Head of caudate nucleus (tissue), 42 donors: Measurements from ENCODE around the gene CNPY4.

ENCODE experiments used
- DNase-seq, 42 donors: peaks; one replicate each; pipeline versions ENCODE4 v3.0.0 to v3.0.0-alpha.2; 2020 to 2021; ENCODE audit warnings: mixed read lengths in 7 of 42
- intact Hi-C: fragments of 100-400 bp; cut with DNase I; formaldehyde crosslinking; loops from one replicate; pipeline ENCODE4 v1.15.0; 2022

CNPY4 gene, protein sequence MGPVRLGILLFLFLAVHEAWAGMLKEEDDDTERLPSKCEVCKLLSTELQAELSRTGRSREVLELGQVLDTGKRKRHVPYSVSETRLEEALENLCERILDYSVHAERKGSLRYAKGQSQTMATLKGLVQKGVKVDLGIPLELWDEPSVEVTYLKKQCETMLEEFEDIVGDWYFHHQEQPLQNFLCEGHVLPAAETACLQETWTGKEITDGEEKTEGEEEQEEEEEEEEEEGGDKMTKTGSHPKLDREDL

DNA sequence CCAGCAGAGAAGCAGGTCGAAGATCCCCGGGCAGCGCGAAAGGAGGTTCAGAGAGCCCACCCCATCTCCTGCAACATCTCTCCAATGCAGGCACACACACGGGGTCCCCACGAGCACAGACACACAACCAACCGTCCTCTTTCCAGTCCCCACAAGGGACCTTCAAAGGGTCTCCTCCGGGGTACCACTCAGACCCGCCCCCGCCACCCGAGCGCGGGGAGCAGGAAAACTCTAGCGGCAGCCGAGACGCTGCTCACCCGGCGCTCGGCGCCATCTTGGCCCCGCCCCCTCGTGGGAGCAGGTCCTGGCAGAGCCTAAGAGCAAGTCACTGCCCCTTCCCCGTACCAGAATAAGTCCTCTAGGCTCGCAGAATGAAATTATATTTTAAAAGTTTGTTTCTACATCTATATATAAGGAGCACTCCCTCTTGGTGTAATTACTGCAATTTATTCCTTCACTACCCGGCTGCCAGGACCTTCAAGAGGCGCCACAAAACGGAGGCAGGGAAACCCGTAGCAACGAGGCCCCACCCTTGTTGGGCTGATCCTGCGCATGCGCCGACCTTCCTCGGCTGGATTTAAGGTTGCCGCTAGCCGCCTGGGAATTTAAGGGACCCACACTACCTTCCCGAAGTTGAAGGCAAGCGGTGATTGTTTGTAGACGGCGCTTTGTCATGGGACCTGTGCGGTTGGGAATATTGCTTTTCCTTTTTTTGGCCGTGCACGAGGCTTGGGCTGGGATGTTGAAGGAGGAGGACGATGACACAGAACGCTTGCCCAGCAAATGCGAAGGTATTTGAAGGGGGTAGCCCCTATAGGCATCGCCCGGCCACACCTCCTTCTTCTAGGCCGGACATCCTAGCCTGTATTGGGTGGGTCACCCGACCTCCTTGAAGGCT lies at the start of gene CNPY4, which contains the start of gene TAF6:
CNPY4 (plus strand) TSS at position 563 of the 898 bp plus-strand sequence; CDS start at position 674, 111 bp downstream.
TAF6 (minus strand) TSS at position 287 of the 898 bp plus-strand sequence. CDS start 5,149 bp downstream, outside the sequence.
- intact Hi-C loops = no loop called here
- peak; percentile 93 to 99 (median 97) for DNase-seq

- intact Hi-C loops = no loop called here
- DNase-seq = no peak
These were observed 49.4 kb upstream of the CNPY4 start for GRCh38 chr7:100069991-100070390.

DNA sequence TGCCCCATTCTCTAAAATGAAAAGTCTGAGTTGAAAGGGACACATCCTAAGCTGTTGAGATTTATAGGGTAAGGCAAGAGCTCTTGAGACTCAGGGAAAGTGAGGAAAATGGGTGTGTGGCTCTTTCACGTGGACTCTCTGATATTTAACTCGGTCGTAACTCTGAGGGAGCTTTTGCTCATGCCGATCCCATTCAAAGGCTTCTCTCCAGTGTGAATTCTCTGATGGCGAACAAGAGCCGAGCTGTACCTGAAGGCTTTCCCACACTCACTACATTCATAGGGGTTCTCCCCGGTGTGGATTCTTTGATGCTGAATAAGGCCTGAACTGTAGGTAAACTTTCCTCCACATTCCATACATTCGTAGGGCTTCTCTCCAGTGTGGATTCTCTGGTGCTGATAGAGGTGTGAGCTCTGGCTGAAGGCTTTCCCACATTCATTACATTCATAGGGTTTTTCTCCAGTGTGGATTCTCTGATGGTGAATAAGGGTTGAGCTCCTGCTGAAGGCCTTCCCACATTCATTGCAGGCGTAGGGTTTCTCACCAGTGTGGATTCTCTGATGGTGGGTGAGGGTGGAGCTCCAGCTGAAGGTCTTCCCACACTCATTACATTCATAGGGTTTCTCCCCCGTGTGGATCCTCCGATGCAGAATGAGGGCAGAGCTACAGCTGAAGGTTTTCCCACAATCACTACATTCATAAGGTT lies 48.3 kb upstream of the CNPY4 start:
- DNase-seq = no peak
- intact Hi-C loops = no loop called here

DNA sequence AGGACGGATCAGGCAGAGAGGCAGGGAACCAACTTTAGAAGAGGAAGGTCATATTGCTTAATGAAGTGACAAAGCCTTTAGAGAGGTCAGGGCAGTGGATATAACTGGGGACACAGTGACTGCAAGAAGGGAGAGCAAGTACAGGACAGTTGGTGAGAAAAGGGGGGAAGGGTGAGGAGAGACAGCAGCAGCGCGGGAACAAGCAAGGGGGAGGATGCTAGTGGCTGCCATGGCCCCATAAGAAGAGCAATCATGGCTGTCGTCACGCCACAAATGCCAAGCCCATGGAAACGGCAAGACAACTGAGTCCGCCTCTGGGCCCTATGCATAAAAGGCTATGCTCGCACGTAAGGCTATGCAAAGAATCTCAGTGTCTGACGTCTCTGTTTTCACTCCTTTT lies 47.0 kb upstream of the CNPY4 start:
- intact Hi-C loops = no loop called here
- DNase-seq = no peak

- intact Hi-C loops = no loop called here
- no peak for DNase-seq
These were observed 44.6 kb upstream of the CNPY4 start for GRCh38 chr7:100074841-100075240.

DNA sequence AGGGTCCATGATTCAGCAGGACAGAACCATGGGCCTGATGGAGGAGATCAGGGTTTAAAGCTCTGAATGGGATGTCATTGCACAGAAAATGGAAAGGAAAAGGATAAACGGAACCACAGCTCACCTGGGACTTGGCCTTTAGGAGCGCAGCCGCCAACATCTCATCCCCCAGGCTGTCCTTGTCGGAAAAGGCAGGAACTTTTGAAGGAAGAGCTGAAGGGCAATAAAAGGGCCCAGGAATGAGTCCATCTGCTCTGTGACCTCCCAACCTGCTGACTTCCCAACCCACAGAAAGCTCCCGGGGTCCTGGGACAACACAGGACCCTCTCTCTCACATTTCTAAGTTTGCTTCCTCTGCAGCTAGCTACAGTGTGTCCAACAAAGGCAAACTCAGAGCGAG lies 44.0 kb upstream of the CNPY4 start:
- intact Hi-C loops = no loop called here
- DNase-seq = no peak

DNA sequence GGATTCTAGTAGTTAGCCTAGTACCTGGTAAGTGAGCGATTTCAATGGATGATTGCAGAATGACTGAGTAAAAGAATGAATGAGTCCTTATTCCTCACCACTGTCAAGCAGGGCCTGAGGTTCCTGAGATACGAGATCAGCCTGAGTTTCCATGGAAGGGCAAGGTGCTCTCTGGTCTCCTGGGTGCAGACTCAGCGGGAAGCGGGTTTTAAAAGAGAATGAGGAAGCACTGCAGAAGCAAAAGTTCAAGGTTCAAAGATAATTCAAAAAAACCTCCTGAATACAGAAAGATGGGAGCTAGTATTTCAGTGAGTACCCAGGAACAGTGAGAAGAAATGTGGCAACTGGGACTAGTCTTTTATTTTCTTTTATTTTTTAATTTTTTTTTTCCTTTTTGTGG lies 42.2 kb upstream of the CNPY4 start:
- intact Hi-C loops = no loop called here
- no peak for DNase-seq

DNA sequence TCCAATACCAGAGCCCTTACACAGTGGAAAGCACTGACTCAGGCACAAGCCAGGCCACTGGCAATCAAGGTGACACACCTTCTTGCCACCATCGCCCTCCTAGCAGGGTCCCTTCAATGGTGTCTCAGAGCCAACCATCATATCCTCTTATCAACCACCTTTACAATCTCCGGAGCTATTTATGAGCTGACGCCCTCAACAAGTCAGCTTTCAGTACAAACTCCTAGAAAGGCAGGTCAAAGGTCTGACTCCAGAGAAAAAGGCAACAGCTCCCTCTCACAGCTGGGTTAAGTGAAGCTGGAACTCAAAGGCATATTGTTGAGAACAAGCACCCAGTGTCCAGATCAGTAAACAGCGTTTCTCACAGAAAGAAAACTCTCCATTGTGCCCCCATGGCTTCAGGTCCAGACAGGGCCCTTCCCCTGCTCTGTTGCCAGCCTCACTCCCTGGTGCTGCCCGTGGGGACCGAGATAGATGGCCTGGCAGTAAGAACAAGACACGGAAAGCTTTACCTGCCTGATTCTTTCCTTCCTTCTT lies 40.3 kb upstream of the CNPY4 start:
- intact Hi-C loops = no loop called here
- DNase-seq = peak in 30 of 42 donors; percentile 15 to 81 (median 58)

- intact Hi-C loops = no loop called here
These were observed 38.4 kb upstream of the CNPY4 start for GRCh38 chr7:100080907-100081534.

GRCh38 chr7:100081535-100082102 lies 37.8 kb upstream of the CNPY4 start, which contains the start of gene ZNF3:
ZNF3 (minus strand) TSS chr7:100081723; CDS start chr7:100077357, 4,366 bp downstream.
- peak; percentile 97 to 100 (median 99) for DNase-seq
- intact Hi-C loops = no loop called here

More at GRCh38 chr7:100080907-100081534, 38.4 kb upstream of the CNPY4 start:
- peak in 1 of 42 donors; percentile 12 for DNase-seq

- intact Hi-C loops = no loop called here
- DNase-seq = no peak
These were observed 36.5 kb upstream of the CNPY4 start for GRCh38 chr7:100082978-100083377.

DNA sequence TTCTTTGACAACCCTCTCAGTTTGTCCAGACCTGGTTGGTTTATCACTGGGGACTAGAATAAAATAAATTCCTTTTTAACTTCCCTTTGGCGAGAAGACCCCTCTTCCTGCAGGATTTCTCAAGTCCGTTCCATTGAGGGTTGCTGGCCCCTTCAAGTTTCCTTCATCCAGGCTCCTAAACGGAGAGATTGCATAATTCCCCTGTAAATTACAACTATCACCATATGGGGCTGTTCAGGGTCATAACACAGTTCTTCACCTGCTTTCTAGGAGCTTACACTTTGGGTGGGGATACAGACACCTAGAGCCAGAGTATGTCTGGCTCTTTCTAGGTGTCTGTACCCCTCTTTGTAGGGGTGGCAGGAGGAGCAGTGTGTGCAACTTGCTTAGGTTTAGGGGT lies 33.9 kb upstream of the CNPY4 start:
- no peak for DNase-seq
- intact Hi-C loops = no loop called here

DNA sequence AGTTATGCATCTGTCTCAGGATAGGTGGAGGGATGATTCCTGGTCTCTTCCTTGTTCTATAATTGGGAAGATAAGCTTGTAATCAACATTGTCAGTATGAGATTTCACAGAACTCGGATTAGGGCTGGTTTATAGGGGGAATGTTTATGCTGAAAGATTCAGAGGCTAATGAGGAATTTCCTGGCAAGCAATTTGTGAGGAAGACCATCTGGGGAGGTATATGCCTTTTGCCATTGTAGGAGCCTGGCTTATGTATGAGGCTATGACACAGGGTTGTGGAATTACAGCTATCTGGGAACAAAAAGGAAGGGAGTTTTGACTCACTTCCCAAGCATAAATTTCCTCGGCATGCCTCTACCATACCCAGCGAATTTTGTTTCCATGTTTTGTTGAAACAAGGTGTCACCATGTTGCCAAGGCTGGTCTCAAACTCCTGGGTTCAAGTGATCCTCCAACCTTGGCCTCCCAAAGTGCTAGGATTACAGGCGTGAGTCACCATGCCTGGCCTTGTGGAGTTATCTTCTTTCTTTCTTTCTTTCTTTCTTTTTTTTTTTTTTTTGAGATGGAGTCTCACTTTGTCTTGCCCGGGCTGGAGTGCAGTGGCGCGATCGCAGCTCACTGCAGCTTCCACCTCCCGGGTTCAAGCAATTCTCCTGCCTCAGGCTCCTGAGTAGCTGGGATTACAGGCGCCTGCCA lies 32.2 kb upstream of the CNPY4 start:
- no peak for DNase-seq
- intact Hi-C loops = no loop called here

- intact Hi-C loops = no loop called here
- DNase-seq = no peak
These were observed 31.3 kb upstream of the CNPY4 start for GRCh38 chr7:100088095-100088620.

- intact Hi-C loops = no loop called here
- peak; percentile 40 to 94 (median 88) for DNase-seq
These were observed 30.6 kb upstream of the CNPY4 start, which contains the start of gene COPS6 for GRCh38 chr7:100088621-100089457. COPS6 (plus strand) TSS chr7:100088969; CDS start chr7:100088991, 22 bp downstream.

DNA sequence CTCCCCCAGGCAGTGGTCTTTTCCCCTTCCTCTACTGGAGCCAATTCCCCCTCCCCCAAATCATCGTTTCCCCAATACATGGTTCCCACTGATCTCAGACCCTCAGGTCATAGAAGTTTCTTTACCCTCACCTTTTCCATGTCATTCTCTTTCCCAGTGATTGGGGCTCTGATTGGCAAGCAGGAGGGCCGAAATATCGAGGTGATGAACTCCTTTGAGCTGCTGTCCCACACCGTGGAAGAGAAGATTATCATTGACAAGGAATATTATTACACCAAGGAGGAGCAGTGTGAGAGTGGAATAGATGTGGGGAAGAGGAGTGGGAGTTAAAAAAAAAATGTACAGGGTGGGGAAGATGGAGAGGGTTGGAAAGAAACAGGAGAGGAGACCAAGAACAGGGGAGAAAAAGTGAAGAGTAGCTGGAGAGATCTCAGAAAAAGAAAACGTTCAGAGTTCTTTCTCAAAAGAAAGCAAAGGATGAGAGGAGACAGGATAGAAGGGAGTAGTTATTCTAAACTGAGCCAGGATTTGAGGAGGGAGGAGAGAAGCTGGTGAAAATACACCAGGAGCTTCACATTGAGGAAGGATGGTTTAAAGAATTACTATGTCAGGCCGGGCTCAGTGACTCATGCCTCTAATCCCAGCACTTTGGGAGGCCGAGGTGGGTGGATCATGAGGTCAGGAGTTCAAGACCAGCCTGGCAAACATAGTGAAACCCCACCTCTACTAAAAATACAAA lies 29.8 kb upstream of the CNPY4 start:
- DNase-seq = no peak
- intact Hi-C loops = no loop called here
